Muscle of back (tissue), 13 donors: ENCODE data around the gene FANCD2OS. TPM values are rescaled to one million over a fixed set of nuclear protein-coding genes. Genes with fewer than 3 reads are reported as not detected.
A peak's percentile ranks its signal among the peaks of the same experiment; 100 is the strongest.
"Not testable (repeated sequence)": the region's sequence is repeated elsewhere in the genome, so short reads cannot be mapped to it uniquely, and the experiment has no call there.

ENCODE experiments used
- DNase-seq, 3 donors: peaks; one replicate each; pipeline versions ENCODE4 v3.0.0 to v3.0.0-alpha.2; 2013
- long read RNA-seq, 9 donors: transcript quantifications; one replicate each; lab custom pipeline, GENCODE V29; 2026
- polyA plus RNA-seq, 10 donors: library from polyadenylated mRNA; unstranded; fragments of 120-200 nt; gene quantifications; one replicate each; pipeline ENCODE4 v1.2.1, GENCODE V29; 2013; ENCODE audit not compliant: insufficient read length in 10 of 10

Gene FANCD2OS, protein sequence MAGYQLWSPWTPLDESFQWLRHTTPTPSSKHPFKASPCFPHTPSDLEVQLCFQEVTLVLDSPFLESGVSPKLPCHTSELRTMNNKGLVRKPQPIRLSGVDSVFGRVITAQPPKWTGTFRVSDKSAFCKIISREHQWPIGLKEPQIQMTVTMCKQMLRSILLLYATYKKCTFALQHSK
- not detected for polyA plus RNA-seq
- long read RNA-seq, donor 1, partial matches to known transcripts = 246 of 252 reads
- long read RNA-seq, donor 1, other reads (novel, unspliced or antisense) = 6 of 252 reads
- long read RNA-seq, donor 2 = 0 reads
- long read RNA-seq, donor 3 = 0 reads
- long read RNA-seq, donor 4 = 0 reads
- long read RNA-seq, donor 5 = 0 reads
- long read RNA-seq, donor 6 = 0 reads
- long read RNA-seq, donor 7, partial matches to known transcripts = 115 of 126 reads
- long read RNA-seq, donor 7, other reads (novel, unspliced or antisense) = 11 of 126 reads
- long read RNA-seq, donor 8 = 0 reads
- long read RNA-seq, donor 9 = 0 reads

- no peak for DNase-seq
Measured at GRCh38 chr3:10108091-10108490, at the start of gene FANCD2OS. TSS of gene FANCD2OS (minus strand) at chr3:10108255. CDS start at chr3:10104774, 3,481 bp downstream.

- peak in 2 of 3 donors; percentile 46 to 65 for DNase-seq
Measured at GRCh38 chr3:10157031-10157430, 49.0 kb upstream of the FANCD2OS start.

- DNase-seq = no peak
Measured at GRCh38 chr3:10155658-10156057, 47.6 kb upstream of the FANCD2OS start.

- no peak for DNase-seq
Measured at GRCh38 chr3:10155123-10155472, 47.0 kb upstream of the FANCD2OS start.

GRCh38 chr3:10154335-10155122, 46.5 kb upstream of the FANCD2OS start:
- no peak for DNase-seq

- DNase-seq = no peak
Measured at GRCh38 chr3:10150987-10151386, 42.9 kb upstream of the FANCD2OS start.

GRCh38 chr3:10149226-10149625, 41.2 kb upstream of the FANCD2OS start:
- no peak for DNase-seq

DNA sequence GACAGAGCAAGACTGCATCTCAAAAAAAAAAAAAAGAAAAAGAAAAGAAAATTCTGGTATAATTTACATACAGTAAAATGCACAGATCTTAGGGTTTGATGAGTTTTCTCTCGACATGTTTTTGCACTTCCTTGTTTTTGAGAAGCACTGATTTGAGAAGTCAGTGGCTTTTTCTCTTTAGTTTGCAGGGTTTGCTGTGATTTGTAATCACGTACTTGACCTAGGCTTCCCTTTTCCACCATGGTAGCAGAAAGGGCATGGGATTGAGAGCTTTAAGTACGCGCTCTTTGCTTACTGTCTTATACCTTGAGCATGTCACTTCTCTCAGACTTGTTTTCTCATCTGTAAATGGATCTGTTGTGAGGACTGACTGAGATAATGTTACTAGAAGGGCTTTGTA, 37.6 kb upstream of the FANCD2OS start:
- DNase-seq = no peak

DNA sequence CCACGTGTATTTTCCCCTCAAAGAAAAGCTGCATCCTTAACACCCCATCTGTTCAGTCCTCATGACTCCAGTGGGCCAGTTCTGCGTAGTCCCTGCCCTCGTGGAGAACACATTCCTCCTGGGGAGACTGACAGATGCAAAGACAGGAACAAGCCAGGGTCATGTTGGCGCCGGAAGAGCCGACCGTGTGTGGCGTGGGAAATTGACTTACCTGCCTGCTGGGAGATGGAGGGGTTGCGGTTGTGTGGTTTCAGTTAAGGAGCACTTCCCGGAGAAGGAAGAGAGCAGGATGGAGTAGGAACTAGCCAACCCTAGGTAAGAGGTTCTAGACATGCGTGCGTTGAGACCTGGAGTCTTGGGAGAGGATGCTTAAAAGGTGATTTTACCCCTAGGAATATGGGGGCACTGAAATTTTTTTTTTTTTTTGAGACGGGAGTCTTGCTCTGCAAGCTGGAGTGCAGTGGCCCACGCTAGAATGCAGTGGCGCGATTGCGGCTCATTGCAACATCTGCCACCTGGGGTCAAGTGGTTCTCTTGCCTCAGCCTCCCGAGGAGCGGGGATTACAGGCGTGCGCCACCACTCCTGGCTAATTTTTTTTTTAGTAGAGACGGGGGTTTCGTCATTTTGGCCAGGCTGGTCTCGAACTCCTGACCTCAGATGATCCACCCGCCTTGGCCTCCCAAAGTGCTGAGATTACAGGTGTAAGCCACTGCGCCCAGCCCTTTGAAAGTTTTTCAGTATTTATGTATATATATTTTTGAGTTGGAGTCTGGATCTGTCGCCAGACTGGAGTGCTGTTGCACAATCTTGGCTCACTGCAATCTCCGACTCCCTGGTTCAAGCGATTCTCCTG, 34.9 kb upstream of the FANCD2OS start:
- DNase-seq = peak in 1 of 3 donors; percentile 14

GRCh38 chr3:10140996-10141546, 33.0 kb upstream of the FANCD2OS start:
- peak in 1 of 3 donors; percentile 17 for DNase-seq

DNA sequence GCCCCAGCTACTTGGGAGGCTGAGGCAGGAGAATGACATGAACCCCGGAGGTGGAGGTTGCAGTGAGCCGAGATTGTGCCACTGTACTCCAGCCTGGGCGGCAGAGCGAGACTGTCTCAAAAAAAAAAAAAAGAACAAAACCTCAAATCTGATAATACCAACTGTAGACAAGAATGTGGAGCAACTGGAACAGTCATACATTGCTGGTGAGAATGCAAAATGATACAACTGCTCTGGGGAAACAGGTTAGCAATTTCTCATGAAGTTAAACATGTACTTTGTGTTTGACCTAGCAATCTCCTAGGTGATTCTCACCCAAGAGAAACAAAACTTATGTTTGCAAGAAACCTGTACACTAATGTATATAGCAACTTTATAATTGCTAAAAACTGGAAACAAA, 29.1 kb upstream of the FANCD2OS start:
- DNase-seq = no peak

GRCh38 chr3:10136426-10137005, 28.5 kb upstream of the FANCD2OS start:
- DNase-seq = no peak

DNA sequence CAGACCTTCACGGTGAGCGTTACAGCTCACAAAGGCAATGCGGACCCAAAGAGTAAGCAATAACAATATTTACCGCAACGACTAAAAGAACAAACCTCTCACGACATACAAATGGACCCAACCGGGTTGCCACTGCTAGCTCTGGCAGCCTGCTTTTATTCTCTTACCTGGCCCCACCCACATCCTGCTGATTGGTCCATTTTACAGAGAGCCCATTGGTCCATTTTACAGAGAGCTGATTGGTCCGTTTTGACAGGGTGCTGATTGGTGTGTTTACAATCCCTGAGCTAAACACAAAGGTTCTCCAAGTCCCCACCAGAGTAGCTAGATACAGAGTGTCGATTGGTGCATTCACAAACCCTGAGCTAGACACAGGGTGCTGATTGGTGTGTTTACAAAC, 27.8 kb upstream of the FANCD2OS start:
- not testable (repeated sequence) for DNase-seq

GRCh38 chr3:10122724-10123123, 14.7 kb upstream of the FANCD2OS start:
- DNase-seq = no peak

GRCh38 chr3:10121064-10121463, 13.0 kb upstream of the FANCD2OS start:
- DNase-seq = no peak

DNA sequence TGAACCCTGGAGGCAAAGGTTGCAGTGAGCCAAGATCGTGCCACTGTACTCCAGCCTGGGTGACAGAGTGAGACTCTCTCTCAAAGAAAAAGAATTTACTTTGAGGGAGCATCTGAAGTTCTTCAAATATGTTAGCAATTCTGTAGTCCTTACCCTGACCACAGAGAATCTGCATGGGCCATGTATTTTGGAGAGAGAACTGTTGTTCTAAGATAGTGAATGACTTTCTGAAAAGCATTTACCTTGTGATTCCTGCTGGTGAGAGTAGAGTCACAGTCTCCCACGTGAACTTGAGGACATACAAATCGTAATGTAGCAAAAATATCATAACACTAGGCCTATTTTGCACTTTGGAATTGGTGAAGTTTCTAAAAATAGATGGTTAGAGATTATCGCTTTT, 11.3 kb upstream of the FANCD2OS start:
- DNase-seq = no peak

DNA sequence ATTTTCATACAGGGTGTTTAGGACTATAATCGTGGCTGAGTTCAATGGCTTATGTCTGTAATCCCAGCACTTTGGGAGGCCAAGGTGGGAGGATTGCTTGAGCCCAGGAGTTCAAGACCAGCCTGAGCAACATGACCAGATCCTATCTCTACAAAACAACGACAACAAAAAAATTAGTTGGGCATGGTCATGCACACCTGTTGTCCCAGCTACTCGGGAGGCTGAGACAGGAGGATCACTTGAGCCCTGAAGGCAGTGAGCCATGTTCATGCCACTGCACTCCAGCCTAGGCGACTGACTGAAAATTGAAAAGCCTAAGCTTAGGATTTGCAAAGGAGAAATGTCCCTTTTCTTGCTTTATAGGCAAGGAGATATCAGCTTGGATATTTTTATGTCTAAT, 8.9 kb upstream of the FANCD2OS start:
- no peak for DNase-seq

DNA sequence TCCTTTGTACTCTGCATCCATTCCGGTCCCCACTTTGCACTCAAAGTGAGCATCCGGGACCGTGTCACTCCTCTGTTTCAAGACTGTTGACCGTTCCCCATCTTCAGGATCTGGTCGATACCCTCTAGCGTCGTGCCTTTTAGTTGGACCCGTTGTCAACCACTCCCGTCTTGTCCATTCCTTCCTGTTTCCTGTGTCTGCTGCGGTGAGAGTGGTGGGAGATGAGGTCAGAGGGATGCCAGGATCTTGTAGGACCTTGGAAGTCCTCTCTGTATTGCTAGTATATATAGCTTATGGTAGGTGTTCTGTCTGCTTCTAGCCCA, 8.0 kb upstream of the FANCD2OS start:
- peak in 1 of 3 donors; percentile 9 for DNase-seq

- DNase-seq = peak; percentile 95 to 98 (median 96)
Measured at GRCh38 chr3:10115326-10116137, 7.5 kb upstream of the FANCD2OS start, which contains the start of gene BRK1. TSS of gene BRK1 (plus strand) at chr3:10115675. CDS start at chr3:10115702, 27 bp downstream.

GRCh38 chr3:10106919-10107318, 1.1 kb downstream of the FANCD2OS start:
- DNase-seq = no peak
